Activated T-cell treated with anti-CD3 and anti-CD28 coated beads, Interleukin-2, amount 50 U/mL, for 24 hours (primary cell): ENCODE data around the gene GPD1.
"Not testable (repeated sequence)": the region's sequence is repeated elsewhere in the genome, so short reads cannot be mapped to it uniquely, and the experiment has no call there.

Experiments
- DNase-seq: peaks from one replicate; pipeline ENCODE4 v3.0.0-alpha.2; 2020
- H3K27ac Mint-ChIP-seq: 2 replicates; pipeline ENCODE4 v1.8.0; 2020; ENCODE audit warnings: mild to moderate bottlenecking, mixed read lengths
- H3K27me3 Mint-ChIP-seq: 2 replicates; pipeline ENCODE4 v1.8.0; 2020; ENCODE audit warnings: mixed read lengths
- H3K36me3 Mint-ChIP-seq: 2 replicates; pipeline ENCODE4 v1.8.0; 2020; ENCODE audit warnings: low read depth, mixed read lengths
- H3K4me1 Mint-ChIP-seq: 2 replicates; pipeline ENCODE4 v1.8.0; 2020; ENCODE audit warnings: low read depth, mixed read lengths
- H3K4me3 Mint-ChIP-seq: 2 replicates; pipeline ENCODE4 v1.8.0; 2020; ENCODE audit warnings: mild to moderate bottlenecking, moderate library complexity, mixed read lengths
- H3K9me3 Mint-ChIP-seq: 2 replicates; pipeline ENCODE4 v1.8.0; 2020; ENCODE audit warnings: mixed read lengths

The GPD1 gene

DNA sequence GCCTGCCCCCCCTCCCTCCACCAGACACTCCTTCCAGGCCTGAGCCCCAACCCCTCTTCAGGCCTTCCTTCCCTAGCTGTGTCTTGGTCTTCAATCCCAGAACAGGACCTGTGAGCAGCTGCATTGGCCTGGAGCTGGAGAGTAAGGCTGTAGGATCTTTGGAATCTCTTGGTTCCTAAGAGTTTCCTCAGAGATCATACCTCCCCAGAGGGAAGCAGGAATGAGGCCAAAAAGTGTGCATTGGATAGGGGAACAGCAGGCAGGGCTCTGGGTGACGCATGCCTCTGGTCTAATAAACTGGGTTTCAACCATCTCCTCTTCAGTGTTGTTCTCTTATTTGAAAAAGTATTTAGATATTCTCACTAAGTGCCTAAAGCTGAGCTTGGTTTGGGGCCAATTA, 20.5 kb upstream of the GPD1 start:
- DNase-seq, result no peak
- H3K36me3 Mint-ChIP-seq, result peaks cover 34% of the 10 kb centered on the region
- H3K4me1 Mint-ChIP-seq, result peaks cover 33% of the 10 kb centered on the region
- no peaks in the 10 kb centered on the region for H3K27me3 Mint-ChIP-seq
- H3K4me3 Mint-ChIP-seq, result peak overlapping the region; percentile 67
- no peaks in the 10 kb centered on the region for H3K9me3 Mint-ChIP-seq
- H3K27ac Mint-ChIP-seq, result peak overlapping the region; percentile 87

DNA sequence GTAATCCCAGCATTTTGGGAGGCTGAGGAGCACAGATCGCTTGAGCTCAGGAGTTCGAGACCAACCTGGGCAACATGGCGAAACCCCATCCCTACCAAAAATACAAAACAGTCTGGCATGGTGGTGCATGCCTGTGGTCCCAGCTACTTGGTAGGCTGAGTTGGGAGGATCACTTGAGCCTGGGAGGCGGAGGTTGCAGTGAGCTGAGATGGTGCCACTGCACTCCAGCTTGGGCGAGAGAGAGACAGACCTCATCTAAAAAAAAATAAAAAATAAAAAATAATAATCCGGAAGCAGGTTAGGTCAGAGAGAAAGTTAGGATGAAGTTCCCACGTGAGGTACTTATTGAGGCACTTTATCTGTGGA, 19.4 kb upstream of the GPD1 start:
- H3K4me3 Mint-ChIP-seq, result peak overlapping the region; percentile 90
- not testable (repeated sequence) for H3K27me3 Mint-ChIP-seq

DNA sequence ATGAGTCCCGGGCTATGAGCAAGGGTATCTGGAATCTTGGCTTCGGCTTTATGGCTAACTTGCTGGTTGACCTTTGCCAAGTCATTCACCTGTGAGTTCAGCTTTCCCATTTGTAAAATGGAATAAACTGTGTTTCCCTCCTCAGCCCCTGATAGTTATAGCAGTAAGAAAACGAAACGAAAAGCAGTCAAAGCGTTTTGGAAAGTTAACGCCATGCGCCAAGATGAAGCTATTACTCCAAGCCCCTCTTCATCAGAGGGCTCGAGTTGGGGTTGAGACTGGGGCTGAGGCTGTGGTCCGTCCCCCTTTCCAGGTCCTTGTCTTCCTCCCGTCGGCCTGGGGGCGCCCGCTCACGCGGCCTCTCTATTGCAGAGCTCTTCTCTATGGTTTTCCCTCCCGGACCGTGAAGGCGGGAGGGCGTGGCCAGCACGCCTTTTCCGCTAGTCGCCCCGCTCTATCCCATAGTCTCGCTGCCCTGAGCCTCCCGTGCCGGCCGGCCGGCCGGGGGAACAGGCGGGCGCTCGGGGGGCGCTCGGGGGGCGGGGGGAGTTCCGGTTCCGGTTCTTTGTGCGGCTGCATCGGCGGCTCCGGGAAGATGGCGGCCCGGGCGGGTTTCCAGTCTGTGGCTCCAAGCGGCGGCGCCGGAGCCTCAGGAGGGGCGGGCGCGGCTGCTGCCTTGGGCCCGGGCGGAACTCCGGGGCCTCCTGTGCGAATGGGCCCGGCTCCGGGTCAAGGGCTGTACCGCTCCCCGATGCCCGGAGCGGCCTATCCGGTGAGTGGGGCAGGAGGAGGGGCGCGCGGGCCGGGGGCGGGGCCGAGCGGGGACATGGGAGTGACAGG, 18.8 kb upstream of the GPD1 start, which contains the start of gene SMARCD1:
Gene SMARCD1 (plus strand): TSS at position 568 of the 840 bp plus-strand sequence. CDS start 28 bp downstream, at position 596.
- DNase-seq, result peak; percentile 90
- H3K9me3 Mint-ChIP-seq, result no peaks in the 10 kb centered on the region
- H3K4me3 Mint-ChIP-seq, result peak within 1 kb of the TSS; percentile 90
- H3K4me1 Mint-ChIP-seq, result peaks cover 40% of the 10 kb centered on the region
- peak within 1 kb of the TSS; percentile 97 for H3K27ac Mint-ChIP-seq
- H3K27me3 Mint-ChIP-seq, result no peaks in the 10 kb centered on the region
- peaks cover 51% of the 10 kb centered on the region for H3K36me3 Mint-ChIP-seq

More for the DNA sequence above, 19.4 kb upstream of the GPD1 start:
- H3K4me1 Mint-ChIP-seq, result peaks cover 40% of the 10 kb centered on the region
- DNase-seq, H3K9me3 Mint-ChIP-seq: not testable (repeated sequence)
- H3K27ac Mint-ChIP-seq, result peak overlapping the region; percentile 97
- H3K36me3 Mint-ChIP-seq, result peaks cover 45% of the 10 kb centered on the region

DNA sequence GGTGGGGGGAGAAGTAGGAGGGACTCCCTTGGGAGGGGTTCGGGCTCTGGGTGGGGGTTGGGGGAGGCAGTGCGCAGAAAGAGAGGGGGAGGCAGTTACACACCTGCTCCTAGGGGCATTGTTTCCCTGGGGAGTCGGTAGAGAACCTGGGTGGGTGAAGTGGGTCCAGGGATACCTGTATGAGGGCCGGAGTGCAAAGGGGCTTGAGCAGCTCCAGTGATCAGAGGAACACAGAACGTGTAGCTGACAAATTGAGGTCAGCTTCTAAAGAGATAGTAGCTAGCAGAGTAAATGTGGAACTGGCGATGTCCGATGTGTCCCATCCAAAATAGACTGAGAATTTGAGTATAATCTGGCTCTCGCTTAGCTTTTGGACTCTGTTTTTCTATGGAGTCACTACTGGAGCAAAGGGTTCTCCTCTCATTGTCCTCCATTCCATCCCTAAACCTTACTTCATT, 18.2 kb upstream of the GPD1 start:
- Mint-ChIP-seq H3K4me3 (peak overlapping the region; percentile 90), H3K36me3 (peaks cover 55% of the 10 kb centered on the region), H3K9me3 (no peaks in the 10 kb centered on the region), H3K27ac (peak overlapping the region; percentile 97), H3K27me3 (no peaks in the 10 kb centered on the region), H3K4me1 (peaks cover 40% of the 10 kb centered on the region)
- DNase-seq, result no peak

DNA sequence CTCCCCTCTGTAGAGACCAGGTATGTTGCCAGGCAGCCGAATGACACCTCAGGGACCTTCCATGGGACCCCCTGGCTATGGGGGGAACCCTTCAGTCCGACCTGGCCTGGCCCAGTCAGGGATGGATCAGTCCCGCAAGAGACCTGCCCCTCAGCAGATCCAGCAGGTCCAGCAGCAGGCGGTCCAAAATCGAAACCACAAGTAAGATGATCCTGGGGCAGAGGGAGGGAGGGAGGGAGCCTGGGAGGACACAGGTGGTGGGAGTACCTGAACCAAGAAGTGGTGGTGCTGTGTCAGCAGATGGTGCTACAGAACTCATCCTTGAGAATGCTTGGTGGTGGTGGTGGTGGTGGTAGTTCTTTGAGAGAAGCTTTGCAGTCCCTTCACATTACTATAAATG, 17.7 kb upstream of the GPD1 start:
- no peaks in the 10 kb centered on the region for H3K27me3 Mint-ChIP-seq

DNA sequence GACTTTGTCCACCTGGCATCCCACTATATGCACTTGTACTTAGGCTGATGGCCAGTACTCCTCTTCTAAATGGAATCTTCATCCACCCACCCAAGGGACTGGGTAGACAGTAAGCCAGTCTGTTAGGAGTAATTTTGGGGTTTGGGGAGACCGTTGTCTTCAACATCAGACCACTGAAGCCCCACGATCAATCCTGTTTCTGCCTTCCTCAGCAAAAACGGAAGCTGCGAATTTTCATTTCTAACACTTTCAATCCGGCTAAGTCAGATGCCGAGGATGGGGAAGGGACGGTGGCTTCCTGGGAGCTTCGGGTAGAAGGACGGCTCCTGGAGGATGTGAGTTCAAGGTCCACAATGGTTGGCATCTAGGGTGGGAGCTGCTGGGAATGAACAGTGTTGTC, 16.7 kb upstream of the GPD1 start:
- peak overlapping the region; percentile 63 for H3K27ac Mint-ChIP-seq
- no peak for DNase-seq
- no peaks in the 10 kb centered on the region for H3K27me3 Mint-ChIP-seq
- H3K4me3 Mint-ChIP-seq, result no peak overlapping the region
- H3K36me3 Mint-ChIP-seq, result peaks cover 67% of the 10 kb centered on the region
- no peaks in the 10 kb centered on the region for H3K9me3 Mint-ChIP-seq
- H3K4me1 Mint-ChIP-seq, result peaks cover 40% of the 10 kb centered on the region

More for the DNA sequence above, 17.7 kb upstream of the GPD1 start:
- peak overlapping the region; percentile 97 for H3K27ac Mint-ChIP-seq
- H3K4me3 Mint-ChIP-seq, result peak overlapping the region; percentile 90
- H3K9me3 Mint-ChIP-seq, result no peaks in the 10 kb centered on the region
- peaks cover 60% of the 10 kb centered on the region for H3K36me3 Mint-ChIP-seq
- H3K4me1 Mint-ChIP-seq, result peaks cover 40% of the 10 kb centered on the region
- DNase-seq, result no peak

DNA sequence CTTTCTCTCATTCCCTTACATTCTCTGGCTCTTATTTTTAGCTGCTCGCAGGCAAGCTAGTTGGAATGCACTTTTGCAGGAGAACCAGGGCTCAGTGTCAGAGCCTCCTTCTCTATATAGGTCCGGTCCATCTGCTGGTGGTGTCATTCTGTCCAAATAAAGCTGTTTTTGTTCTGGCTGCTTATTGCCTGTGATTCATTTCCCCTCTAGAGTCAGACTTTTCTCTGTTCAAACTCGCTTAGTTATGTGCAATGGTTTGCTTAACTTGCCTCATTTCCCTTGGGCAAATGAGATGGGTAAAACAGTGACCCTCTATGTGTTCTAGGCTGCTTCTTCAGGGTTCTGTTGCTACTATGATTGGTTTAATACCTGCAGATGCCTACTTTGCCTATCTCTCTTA, 15.8 kb upstream of the GPD1 start:
- peaks cover 74% of the 10 kb centered on the region for H3K36me3 Mint-ChIP-seq
- peaks cover 40% of the 10 kb centered on the region for H3K4me1 Mint-ChIP-seq
- no peak for DNase-seq
- no peak overlapping the region for H3K4me3 Mint-ChIP-seq
- no peaks in the 10 kb centered on the region for H3K9me3 Mint-ChIP-seq
- H3K27me3 Mint-ChIP-seq, result no peaks in the 10 kb centered on the region
- peak overlapping the region; percentile 63 for H3K27ac Mint-ChIP-seq

DNA sequence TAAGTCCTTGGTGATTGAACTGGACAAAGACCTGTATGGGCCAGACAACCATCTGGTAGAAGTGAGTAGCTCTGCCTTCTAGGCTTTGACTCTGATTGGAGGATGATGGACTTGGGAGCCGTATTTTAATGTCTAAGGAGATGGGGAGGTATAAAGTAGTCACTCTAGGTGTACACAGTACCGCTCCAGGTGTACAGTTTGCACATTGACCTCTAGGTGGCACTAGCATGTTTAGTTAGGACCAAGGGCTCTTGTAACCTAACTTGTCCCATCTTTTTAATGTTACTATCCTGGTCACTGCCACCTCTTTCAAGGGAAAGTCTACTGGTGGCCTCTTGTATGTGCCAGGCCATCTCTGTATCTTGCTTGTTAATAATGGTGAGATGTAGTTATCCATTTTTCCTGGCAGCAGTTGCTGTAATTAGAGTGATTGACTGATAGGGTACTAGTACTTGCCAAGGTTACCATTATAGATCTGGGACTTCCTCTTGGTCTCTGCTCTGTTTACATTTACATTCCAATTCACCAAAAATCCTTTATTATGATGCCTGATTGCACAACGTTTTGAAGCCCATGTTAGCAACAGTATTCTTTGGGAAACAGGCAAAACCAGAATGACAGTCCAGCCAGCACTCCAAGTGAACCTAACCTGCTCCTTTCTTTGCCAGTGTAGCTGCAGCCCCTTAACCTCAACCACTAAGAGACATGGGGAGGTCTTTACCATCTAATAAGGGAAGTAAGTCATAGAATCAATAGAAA, 15.1 kb upstream of the GPD1 start:
- Mint-ChIP-seq H3K27ac (peak overlapping the region; percentile 63), H3K9me3 (no peaks in the 10 kb centered on the region), H3K4me1 (peaks cover 36% of the 10 kb centered on the region), H3K4me3 (peak overlapping the region; percentile 16), H3K27me3 (no peaks in the 10 kb centered on the region), H3K36me3 (peaks cover 81% of the 10 kb centered on the region)
- no peak for DNase-seq

DNA sequence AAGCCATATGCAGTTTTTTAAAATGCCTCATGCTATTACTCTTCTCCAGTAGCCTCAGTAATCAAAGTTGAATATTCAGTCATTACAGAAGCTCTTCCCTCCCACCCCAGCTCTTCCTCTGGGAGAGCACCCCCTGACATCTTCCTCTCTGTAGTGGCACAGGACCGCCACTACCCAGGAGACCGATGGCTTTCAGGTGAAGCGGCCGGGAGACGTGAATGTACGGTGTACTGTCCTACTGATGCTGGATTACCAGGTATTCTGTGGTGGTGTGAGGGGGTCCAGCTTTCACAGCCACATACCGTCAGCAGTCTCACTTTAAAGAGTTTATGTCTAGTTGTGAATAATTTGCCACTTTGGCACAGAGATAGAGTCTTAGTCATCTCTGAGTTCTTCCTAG, 14.1 kb upstream of the GPD1 start:
- no peak for DNase-seq
- Mint-ChIP-seq H3K27me3 (no peaks in the 10 kb centered on the region), H3K4me1 (peaks cover 34% of the 10 kb centered on the region), H3K9me3 (no peaks in the 10 kb centered on the region), H3K36me3 (peaks cover 88% of the 10 kb centered on the region), H3K27ac (no peak overlapping the region), H3K4me3 (no peak overlapping the region)

DNA sequence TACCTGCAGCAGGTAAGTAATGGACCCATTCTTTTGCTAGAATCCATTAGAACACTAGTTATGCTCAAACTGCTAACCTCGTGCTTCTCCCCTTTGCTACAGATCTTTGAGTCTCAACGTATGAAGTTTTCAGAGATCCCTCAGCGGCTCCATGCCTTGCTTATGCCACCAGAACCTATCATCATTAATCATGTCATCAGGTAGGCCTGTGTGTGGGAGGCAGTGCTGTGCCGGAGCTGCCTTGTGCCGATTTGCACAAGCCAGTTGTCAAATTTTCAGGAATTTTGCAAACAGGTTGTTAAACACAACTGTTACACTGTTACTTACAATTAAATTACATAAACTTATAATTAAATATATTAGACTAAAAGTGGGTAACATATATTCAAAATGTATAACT, 13.4 kb upstream of the GPD1 start:
- Mint-ChIP-seq H3K4me3 (no peak overlapping the region), H3K27me3 (no peaks in the 10 kb centered on the region), H3K4me1 (peaks cover 32% of the 10 kb centered on the region), H3K9me3 (no peaks in the 10 kb centered on the region), H3K27ac (no peak overlapping the region), H3K36me3 (peaks cover 91% of the 10 kb centered on the region)
- no peak for DNase-seq

DNA sequence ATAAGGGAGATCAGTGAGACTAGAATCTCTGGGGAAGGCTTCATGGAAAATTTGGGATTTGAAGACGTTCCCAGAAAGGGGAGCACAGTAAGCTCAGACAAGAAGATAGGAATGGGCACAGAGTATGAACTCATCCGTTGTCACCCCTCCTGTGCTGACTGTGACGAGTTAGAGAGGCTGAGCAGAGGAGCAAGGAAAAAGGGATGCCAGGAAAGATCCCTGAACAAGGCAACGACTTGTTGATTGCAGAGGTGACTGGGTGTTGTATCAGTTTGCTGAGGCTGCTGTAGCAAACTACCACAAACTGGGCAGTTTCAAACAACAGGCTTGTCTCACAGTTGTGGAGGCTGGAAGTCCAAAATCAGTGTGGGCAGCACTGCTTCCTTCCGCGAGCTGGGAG, 5.9 kb upstream of the GPD1 start:
- H3K36me3 Mint-ChIP-seq, result peaks cover 89% of the 10 kb centered on the region
- no peaks in the 10 kb centered on the region for H3K27me3 Mint-ChIP-seq
- DNase-seq, result no peak
- H3K9me3 Mint-ChIP-seq, result no peaks in the 10 kb centered on the region
- no peaks in the 10 kb centered on the region for H3K4me1 Mint-ChIP-seq
- no peak overlapping the region for H3K4me3 Mint-ChIP-seq
- no peak overlapping the region for H3K27ac Mint-ChIP-seq

DNA sequence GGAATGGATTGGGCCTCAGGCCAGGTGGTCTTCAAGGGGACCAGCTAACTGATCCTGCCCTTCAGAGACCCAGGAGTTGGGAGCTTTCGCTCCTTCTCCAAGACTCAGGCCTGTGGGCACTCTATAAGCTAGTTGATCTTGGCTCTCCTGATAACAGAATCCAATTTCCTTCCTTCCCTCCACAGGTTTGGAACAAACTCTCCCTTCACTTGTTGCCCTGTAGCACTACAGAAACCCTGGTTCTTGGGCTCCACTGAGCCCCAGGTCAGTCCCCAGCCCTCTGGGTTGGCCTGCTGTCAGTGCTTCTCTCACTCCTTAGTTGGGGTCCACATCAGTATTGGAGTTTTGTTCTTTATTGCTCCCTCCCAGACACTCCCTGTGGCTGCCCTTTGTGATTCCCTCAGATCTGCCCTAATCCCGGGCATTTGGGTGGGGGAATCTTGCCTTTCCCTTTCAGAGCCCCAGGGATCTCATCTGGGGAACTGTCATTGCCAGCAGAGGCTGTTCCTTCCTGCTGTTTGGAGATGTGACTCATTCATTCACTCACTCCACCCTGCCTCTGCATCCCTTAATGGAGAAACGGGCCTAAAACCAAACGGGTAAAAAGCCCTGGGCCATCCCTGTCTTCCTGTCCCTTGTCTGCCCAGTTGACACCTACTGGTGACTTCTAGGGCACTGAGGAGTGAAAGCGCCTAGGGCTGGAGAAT, 4.4 kb upstream of the GPD1 start:
- Mint-ChIP-seq H3K27ac (peak overlapping the region; percentile 69), H3K9me3 (no peaks in the 10 kb centered on the region), H3K4me3 (no peak overlapping the region), H3K4me1 (no peaks in the 10 kb centered on the region), H3K36me3 (peaks cover 76% of the 10 kb centered on the region), H3K27me3 (no peaks in the 10 kb centered on the region)
- DNase-seq, result no peak

DNA sequence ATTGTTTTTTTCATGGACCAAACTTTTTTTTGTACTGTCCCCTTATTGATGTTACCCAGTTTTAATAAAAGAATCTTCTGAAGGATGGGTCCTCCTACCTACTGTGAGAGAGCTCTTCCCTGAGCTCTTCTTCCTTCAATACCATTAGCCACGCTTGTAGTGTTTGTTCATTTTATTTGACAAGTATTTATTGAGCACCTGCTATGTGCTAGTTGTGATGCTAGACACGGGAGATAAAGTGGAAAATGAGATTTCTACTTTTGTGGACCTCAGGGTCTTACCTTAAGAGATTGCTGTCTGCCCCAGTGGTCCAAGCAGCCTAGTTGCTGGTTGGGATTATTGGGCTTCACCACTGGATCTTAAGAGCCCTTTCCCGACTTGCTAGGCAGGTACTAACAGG, 3.2 kb upstream of the GPD1 start:
- Mint-ChIP-seq H3K4me3 (no peak overlapping the region), H3K27me3 (no peaks in the 10 kb centered on the region), H3K27ac (no peak overlapping the region), H3K4me1 (no peaks in the 10 kb centered on the region), H3K9me3 (no peaks in the 10 kb centered on the region), H3K36me3 (peaks cover 65% of the 10 kb centered on the region)
- DNase-seq, result no peak

DNA sequence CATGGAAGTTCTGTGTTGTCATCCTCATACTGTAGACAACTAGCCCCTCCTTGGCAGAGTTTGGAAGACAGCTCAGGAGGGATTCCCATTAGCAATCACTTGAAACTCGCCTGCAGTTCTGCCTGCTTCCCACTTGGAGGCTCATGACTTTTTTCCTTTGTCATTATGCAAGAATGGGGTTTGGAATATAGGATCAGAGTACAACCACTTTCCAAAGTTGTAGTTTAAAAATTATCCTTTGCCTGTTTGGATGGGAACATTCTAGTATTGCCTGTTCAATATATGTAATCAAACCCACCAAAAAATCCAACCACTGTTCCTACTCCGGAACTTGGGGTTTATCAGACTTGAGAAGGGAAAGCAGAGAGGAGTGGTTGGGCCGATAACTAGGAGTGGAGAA, 2.1 kb upstream of the GPD1 start:
- Mint-ChIP-seq H3K4me1 (no peaks in the 10 kb centered on the region), H3K27me3 (no peaks in the 10 kb centered on the region), H3K4me3 (no peak overlapping the region), H3K27ac (peak overlapping the region; percentile 35), H3K9me3 (no peaks in the 10 kb centered on the region), H3K36me3 (peaks cover 54% of the 10 kb centered on the region)
- no peak for DNase-seq
